ENCODE results near the gene SMARCA4.

Gene SMARCA4

DNA sequence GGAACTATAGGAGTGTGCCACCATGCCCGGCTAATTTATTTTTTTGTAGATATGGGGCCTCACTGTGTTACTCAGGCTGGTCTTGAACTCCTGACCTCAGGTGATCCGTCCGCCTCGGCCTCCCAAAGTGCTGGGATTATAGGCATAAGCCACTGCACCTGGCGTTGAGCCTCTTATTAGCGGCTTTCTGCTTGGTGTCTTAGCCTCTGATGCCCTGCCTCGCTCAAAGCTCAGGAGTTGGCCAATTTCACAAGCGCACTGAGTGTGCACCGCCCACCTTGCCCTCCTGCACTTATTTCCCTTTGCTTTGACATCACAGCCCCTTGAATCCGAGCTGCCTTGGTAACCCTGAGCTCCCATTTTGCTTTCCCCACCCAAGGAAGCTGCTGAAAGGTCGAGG, 42.5 kb upstream of the SMARCA4 start:
- H2AFZ ChIP-seq (ENCODE audit: low read length), result no peak overlapping the region
- H3K4me3 ChIP-seq (ENCODE audit: low read length, poor library complexity, severe bottlenecking), result no peak overlapping the region
- no peaks in the 10 kb centered on the region for H3K4me1 ChIP-seq (ENCODE audit: insufficient read depth, low read length, poor library complexity, severe bottlenecking)
- no peaks in the 10 kb centered on the region for H4K20me1 ChIP-seq (ENCODE audit: insufficient read depth, low read length, poor library complexity, severe bottlenecking)
- no peaks in the 10 kb centered on the region for H3K79me2 ChIP-seq (ENCODE audit: insufficient read depth, low read length)
- H3K27me3 ChIP-seq (ENCODE audit: insufficient read depth, low read length, poor library complexity, severe bottlenecking), result no peaks in the 10 kb centered on the region
- TF ChIP-seq EZH2phosphoT487 (IDR thresholded peaks at IDR 0.05; ENCODE audit: borderline replicate concordance), result no peak
- TF ChIP-seq, protein P1, sequence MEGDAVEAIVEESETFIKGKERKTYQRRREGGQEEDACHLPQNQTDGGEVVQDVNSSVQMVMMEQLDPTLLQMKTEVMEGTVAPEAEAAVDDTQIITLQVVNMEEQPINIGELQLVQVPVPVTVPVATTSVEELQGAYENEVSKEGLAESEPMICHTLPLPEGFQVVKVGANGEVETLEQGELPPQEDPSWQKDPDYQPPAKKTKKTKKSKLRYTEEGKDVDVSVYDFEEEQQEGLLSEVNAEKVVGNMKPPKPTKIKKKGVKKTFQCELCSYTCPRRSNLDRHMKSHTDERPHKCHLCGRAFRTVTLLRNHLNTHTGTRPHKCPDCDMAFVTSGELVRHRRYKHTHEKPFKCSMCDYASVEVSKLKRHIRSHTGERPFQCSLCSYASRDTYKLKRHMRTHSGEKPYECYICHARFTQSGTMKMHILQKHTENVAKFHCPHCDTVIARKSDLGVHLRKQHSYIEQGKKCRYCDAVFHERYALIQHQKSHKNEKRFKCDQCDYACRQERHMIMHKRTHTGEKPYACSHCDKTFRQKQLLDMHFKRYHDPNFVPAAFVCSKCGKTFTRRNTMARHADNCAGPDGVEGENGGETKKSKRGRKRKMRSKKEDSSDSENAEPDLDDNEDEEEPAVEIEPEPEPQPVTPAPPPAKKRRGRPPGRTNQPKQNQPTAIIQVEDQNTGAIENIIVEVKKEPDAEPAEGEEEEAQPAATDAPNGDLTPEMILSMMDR (conservative IDR thresholded peaks at IDR 0.05; ENCODE audit: low read length), result no peak
- H3K36me3 ChIP-seq (ENCODE audit: insufficient read depth, low read length), result peaks cover 41% of the 10 kb centered on the region; the same call in 1 of the 2 replicates
- H3K9me3 ChIP-seq (ENCODE audit: insufficient read depth, low read depth, low read length), result no peaks in the 10 kb centered on the region
- H3K9ac ChIP-seq (ENCODE audit: low read depth, low read length, poor library complexity, severe bottlenecking), result no peak overlapping the region
- H3K9me2 ChIP-seq (replicated peaks; ENCODE audit: low read depth, low read length), result no peaks in the 10 kb centered on the region
- no peak overlapping the region for H3K4me2 ChIP-seq (ENCODE audit: low read depth, low read length, poor library complexity, severe bottlenecking)
- no peaks in the 10 kb centered on the region for H3F3A ChIP-seq (ENCODE audit: low read depth)

DNA sequence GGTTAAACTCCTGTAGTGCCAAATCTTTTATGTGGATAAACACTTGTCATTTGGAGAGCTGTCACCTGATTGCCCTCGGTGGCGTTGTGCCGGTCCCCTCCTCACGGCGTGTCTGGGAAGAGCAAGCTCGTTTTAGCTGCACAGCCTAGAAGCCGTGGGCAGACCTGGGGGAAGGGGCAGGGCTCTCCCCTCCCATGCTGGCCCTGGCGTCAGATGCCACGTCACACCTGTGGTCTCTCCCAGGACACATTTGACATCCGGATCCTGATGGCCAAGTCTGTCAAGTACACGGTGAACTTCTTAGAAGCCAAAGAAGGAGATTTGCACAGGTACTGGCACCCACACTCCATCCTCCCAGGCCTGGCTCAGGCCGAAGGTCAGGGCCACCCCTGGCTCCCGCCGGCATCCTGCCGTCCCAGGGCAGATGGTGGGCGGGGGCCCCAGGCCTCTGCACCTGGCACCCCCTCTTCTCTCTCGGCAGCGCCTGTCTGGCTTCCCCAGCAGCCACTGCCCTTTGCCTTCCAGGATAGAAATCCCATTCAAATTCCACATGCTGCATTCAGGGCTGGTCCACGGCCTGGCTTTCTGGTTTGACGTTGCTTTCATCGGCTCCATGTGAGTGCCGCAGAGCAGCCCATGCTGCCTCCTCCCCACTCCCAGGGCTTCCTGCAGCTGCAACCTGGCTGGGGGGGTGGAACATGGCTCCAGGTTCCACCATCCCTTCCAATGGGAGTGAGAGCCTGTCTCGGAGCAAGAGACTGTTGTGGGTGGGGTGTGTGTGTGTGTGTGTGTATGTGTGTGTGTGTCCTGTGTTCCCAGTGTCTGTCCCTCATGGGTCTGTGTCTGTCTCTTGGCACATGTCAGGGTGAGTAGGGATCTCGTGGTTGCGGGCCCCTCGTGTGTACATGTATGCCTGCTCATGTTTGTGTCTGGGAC, 41.2 kb upstream of the SMARCA4 start:
- Histone ChIP-seq H2AFZ (ENCODE audit: low read length) (no peak overlapping the region), H3K36me3 (ENCODE audit: insufficient read depth, low read length) (peaks cover 41% of the 10 kb centered on the region; the same call in 1 of the 2 replicates)

DNA sequence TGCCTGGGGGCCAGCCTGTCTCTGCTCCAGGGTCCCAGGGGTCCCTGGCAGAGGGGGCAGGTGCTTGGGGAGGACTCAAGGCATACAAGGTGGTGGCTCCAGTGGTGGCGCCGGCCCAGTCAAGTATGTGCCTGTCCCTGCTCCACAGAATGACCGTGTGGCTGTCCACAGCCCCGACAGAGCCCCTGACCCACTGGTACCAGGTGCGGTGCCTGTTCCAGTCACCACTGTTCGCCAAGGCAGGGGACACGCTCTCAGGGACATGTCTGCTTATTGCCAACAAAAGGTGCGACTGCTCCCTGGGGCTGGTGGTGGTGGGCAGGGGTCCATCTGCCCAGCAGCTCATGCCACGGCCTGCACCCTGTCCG, 40.6 kb upstream of the SMARCA4 start:
- Histone ChIP-seq H3K9me2 (replicated peaks; ENCODE audit: low read depth, low read length) (no peaks in the 10 kb centered on the region), H2AFZ (ENCODE audit: low read length) (no peak overlapping the region), H3K36me3 (ENCODE audit: insufficient read depth, low read length) (peaks cover 41% of the 10 kb centered on the region; the same call in 1 of the 2 replicates)

More for the DNA sequence above, 41.2 kb upstream of the SMARCA4 start:
- TF ChIP-seq EZH2phosphoT487 (IDR thresholded peaks at IDR 0.05; ENCODE audit: borderline replicate concordance), result no peak
- TF ChIP-seq, protein P1 (conservative IDR thresholded peaks at IDR 0.05; ENCODE audit: low read length), result no peak
- no peaks in the 10 kb centered on the region for H3K4me1 ChIP-seq (ENCODE audit: insufficient read depth, low read length, poor library complexity, severe bottlenecking)
- no peaks in the 10 kb centered on the region for H3K27me3 ChIP-seq (ENCODE audit: insufficient read depth, low read length, poor library complexity, severe bottlenecking)
- no peaks in the 10 kb centered on the region for H3K9me3 ChIP-seq (ENCODE audit: insufficient read depth, low read depth, low read length)
- H3K4me2 ChIP-seq (ENCODE audit: low read depth, low read length, poor library complexity, severe bottlenecking), result no peak overlapping the region
- no peak overlapping the region for H3K4me3 ChIP-seq (ENCODE audit: low read length, poor library complexity, severe bottlenecking)
- H4K20me1 ChIP-seq (ENCODE audit: insufficient read depth, low read length, poor library complexity, severe bottlenecking), result no peaks in the 10 kb centered on the region
- no peaks in the 10 kb centered on the region for H3F3A ChIP-seq (ENCODE audit: low read depth)
- H3K9ac ChIP-seq (ENCODE audit: low read depth, low read length, poor library complexity, severe bottlenecking), result no peak overlapping the region
- H3K9me2 ChIP-seq (replicated peaks; ENCODE audit: low read depth, low read length), result no peaks in the 10 kb centered on the region
- H3K79me2 ChIP-seq (ENCODE audit: insufficient read depth, low read length), result no peaks in the 10 kb centered on the region

More for the DNA sequence above, 40.6 kb upstream of the SMARCA4 start:
- no peak for TF ChIP-seq EZH2phosphoT487 (IDR thresholded peaks at IDR 0.05; ENCODE audit: borderline replicate concordance)
- TF ChIP-seq, protein P1 (conservative IDR thresholded peaks at IDR 0.05; ENCODE audit: low read length), result no peak
- no peaks in the 10 kb centered on the region for H3K79me2 ChIP-seq (ENCODE audit: insufficient read depth, low read length)
- no peaks in the 10 kb centered on the region for H3K27me3 ChIP-seq (ENCODE audit: insufficient read depth, low read length, poor library complexity, severe bottlenecking)
- no peaks in the 10 kb centered on the region for H3K9me3 ChIP-seq (ENCODE audit: insufficient read depth, low read depth, low read length)
- no peaks in the 10 kb centered on the region for H3F3A ChIP-seq (ENCODE audit: low read depth)
- no peaks in the 10 kb centered on the region for H4K20me1 ChIP-seq (ENCODE audit: insufficient read depth, low read length, poor library complexity, severe bottlenecking)
- H3K4me3 ChIP-seq (ENCODE audit: low read length, poor library complexity, severe bottlenecking), result no peak overlapping the region
- no peak overlapping the region for H3K9ac ChIP-seq (ENCODE audit: low read depth, low read length, poor library complexity, severe bottlenecking)
- H3K4me1 ChIP-seq (ENCODE audit: insufficient read depth, low read length, poor library complexity, severe bottlenecking), result no peaks in the 10 kb centered on the region
- H3K4me2 ChIP-seq (ENCODE audit: low read depth, low read length, poor library complexity, severe bottlenecking), result no peak overlapping the region

Data from Loucy (cell line).